ENCODE measurements around the gene HNRNPM.
"Not testable (repeated sequence)": the region's sequence is repeated elsewhere in the genome, so short reads cannot be mapped to it uniquely, and the experiment has no call there.

DNA sequence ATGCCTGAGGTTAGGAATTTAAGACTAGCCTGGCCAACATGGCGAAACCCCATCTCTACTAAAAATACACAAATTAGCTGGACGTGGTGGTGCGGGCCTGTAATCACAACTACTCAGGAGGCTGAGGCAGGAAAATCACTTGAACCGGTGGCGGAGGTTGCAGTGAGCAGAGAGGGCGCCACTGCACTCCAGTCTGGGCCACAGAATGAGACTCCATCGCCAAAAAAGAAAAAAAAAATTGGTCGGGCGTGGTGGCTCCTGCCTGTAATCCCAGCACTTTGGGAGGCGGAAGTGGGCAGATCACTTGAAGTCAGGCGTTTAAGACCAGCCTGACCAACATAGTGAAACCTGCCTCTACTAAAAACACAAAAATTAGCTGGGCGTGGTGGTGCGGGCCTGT, 34.1 kb upstream of the HNRNPM start:
- TF ChIP-seq, protein P1, sequence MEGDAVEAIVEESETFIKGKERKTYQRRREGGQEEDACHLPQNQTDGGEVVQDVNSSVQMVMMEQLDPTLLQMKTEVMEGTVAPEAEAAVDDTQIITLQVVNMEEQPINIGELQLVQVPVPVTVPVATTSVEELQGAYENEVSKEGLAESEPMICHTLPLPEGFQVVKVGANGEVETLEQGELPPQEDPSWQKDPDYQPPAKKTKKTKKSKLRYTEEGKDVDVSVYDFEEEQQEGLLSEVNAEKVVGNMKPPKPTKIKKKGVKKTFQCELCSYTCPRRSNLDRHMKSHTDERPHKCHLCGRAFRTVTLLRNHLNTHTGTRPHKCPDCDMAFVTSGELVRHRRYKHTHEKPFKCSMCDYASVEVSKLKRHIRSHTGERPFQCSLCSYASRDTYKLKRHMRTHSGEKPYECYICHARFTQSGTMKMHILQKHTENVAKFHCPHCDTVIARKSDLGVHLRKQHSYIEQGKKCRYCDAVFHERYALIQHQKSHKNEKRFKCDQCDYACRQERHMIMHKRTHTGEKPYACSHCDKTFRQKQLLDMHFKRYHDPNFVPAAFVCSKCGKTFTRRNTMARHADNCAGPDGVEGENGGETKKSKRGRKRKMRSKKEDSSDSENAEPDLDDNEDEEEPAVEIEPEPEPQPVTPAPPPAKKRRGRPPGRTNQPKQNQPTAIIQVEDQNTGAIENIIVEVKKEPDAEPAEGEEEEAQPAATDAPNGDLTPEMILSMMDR (IDR thresholded peaks at IDR 0.05): not testable (repeated sequence)
- not testable (repeated sequence) for TF ChIP-seq POLR2A, EP300 (IDR thresholded peaks at IDR 0.05)

Measured in ovary (tissue), 3 donors.